ENCODE measurements around the gene PTPN12.

Gene PTPN12

GRCh38 chr7:77661816-77662215 is 124.7 kb downstream of the PTPN12 start:
- DNase-seq (ENCODE audit: low read depth, low spot score) = no peak
- WGBS (ENCODE audit: insufficient coverage, insufficient read length) = no CpG with 5 or more reads among the region's 5 CpGs
- H3K27ac ChIP-seq (ENCODE audit: low read length) = no peak overlapping the region
- H3K4me1 ChIP-seq (ENCODE audit: control insufficient read depth, insufficient read depth, low read length) = no peaks in the 10 kb centered on the region
- H3K27me3 ChIP-seq (ENCODE audit: control insufficient read depth, insufficient read depth, low read length) = no peaks in the 10 kb centered on the region
- H3K36me3 ChIP-seq (ENCODE audit: control insufficient read depth, insufficient read depth, low read length) = no peaks in the 10 kb centered on the region; the same call in 1 of the 2 replicates
- H3K4me3 ChIP-seq (ENCODE audit: low read length) = no peak overlapping the region
- H3K9me3 ChIP-seq (ENCODE audit: control insufficient read depth, insufficient read depth, low read length) = no peaks in the 10 kb centered on the region

DNA sequence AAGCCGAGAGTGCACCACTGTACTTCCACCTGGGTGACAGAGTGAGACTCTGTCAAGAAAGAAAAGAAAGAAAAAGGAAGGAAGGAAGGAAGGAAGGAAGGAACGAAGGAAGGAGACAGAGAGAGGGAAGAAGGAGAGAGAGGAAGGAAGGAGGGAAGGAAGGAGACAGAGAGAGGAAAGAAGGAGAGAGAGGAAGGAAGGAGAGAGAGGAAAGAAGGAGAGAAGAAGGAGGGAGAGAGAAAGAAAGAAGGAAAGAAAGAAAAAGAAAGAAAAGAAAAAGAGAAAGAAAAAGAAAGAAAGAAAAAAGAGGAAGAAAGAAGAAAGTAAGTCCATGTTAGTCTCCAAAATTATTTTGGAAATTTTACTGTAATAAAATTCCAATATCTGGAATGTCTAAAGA is 125.8 kb downstream of the PTPN12 start:
- Histone ChIP-seq H3K27ac (ENCODE audit: low read length) (no peak overlapping the region), H3K4me1 (ENCODE audit: control insufficient read depth, insufficient read depth, low read length) (no peaks in the 10 kb centered on the region), H3K36me3 (ENCODE audit: control insufficient read depth, insufficient read depth, low read length) (no peaks in the 10 kb centered on the region)

GRCh38 chr7:77664715-77665114 is 127.6 kb downstream of the PTPN12 start:
- no peak for DNase-seq (ENCODE audit: low read depth, low spot score)
- Histone ChIP-seq H3K27me3 (ENCODE audit: control insufficient read depth, insufficient read depth, low read length) (no peaks in the 10 kb centered on the region), H3K27ac (ENCODE audit: low read length) (no peak overlapping the region)

More for the DNA sequence above, 125.8 kb downstream of the PTPN12 start:
- no peaks in the 10 kb centered on the region for H3K27me3 ChIP-seq (ENCODE audit: control insufficient read depth, insufficient read depth, low read length)
- H3K9me3 ChIP-seq (ENCODE audit: control insufficient read depth, insufficient read depth, low read length) = no peaks in the 10 kb centered on the region
- no peak overlapping the region for H3K4me3 ChIP-seq (ENCODE audit: low read length)
- no peak for DNase-seq (ENCODE audit: low read depth, low spot score)
- no CpG with 5 or more reads among the region's 2 CpGs for WGBS (ENCODE audit: insufficient coverage, insufficient read length)

GRCh38 chr7:77665161-77665560 is 128.1 kb downstream of the PTPN12 start:
- Histone ChIP-seq H3K27ac (ENCODE audit: low read length) (no peak overlapping the region), H3K27me3 (ENCODE audit: control insufficient read depth, insufficient read depth, low read length) (no peaks in the 10 kb centered on the region), H3K9me3 (ENCODE audit: control insufficient read depth, insufficient read depth, low read length) (no peaks in the 10 kb centered on the region), H3K36me3 (ENCODE audit: control insufficient read depth, insufficient read depth, low read length) (no peaks in the 10 kb centered on the region), H3K4me3 (ENCODE audit: low read length) (no peak overlapping the region), H3K4me1 (ENCODE audit: control insufficient read depth, insufficient read depth, low read length) (no peaks in the 10 kb centered on the region)
- DNase-seq (ENCODE audit: low read depth, low spot score) = no peak

More at GRCh38 chr7:77664715-77665114, 127.6 kb downstream of the PTPN12 start:
- Histone ChIP-seq H3K4me1 (ENCODE audit: control insufficient read depth, insufficient read depth, low read length) (no peaks in the 10 kb centered on the region), H3K9me3 (ENCODE audit: control insufficient read depth, insufficient read depth, low read length) (no peaks in the 10 kb centered on the region), H3K4me3 (ENCODE audit: low read length) (no peak overlapping the region), H3K36me3 (ENCODE audit: control insufficient read depth, insufficient read depth, low read length) (no peaks in the 10 kb centered on the region)

DNA sequence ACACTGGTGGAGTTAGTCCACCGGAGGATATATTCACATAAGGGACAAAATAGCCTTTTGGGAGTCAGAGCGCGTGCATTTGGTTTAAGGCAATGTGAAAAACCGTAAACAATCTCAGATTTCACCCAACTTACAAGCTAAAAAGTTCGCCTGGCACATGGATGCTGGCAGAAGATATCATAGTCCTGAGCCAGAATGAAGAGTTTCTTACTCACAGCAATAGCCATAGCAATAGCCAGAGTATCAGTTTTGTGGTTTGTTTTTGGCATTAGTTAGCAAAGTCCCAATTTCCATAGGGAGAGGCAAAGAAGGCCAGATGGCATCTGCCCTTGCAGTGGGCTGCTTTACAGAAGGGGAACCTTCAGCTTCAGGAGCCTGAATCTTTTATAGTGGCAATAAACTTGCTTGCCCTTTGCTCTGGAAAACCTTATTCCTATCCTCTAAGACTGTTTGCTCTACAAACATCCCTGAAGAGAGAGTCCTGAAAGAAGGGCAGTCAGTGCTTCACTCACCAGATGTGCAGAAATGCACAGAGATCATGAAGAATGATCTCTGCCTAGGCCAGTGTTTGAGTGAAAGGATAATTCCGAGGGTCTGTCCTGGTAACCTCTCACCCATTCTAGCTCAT is 130.5 kb downstream of the PTPN12 start:
- Histone ChIP-seq H3K9me3 (ENCODE audit: control insufficient read depth, insufficient read depth, low read length) (no peaks in the 10 kb centered on the region), H3K27me3 (ENCODE audit: control insufficient read depth, insufficient read depth, low read length) (no peaks in the 10 kb centered on the region), H3K4me1 (ENCODE audit: control insufficient read depth, insufficient read depth, low read length) (no peaks in the 10 kb centered on the region), H3K36me3 (ENCODE audit: control insufficient read depth, insufficient read depth, low read length) (no peaks in the 10 kb centered on the region), H3K27ac (ENCODE audit: low read length) (no peak overlapping the region), H3K4me3 (ENCODE audit: low read length) (no peak overlapping the region)
- DNase-seq (ENCODE audit: low read depth, low spot score) = no peak
- WGBS (ENCODE audit: insufficient coverage, insufficient read length) = no CpG with 5 or more reads among the region's 6 CpGs

GRCh38 chr7:77674878-77675277 is 137.8 kb downstream of the PTPN12 start:
- Histone ChIP-seq H3K27ac (ENCODE audit: low read length) (no peak overlapping the region), H3K4me3 (ENCODE audit: low read length) (no peak overlapping the region), H3K9me3 (ENCODE audit: control insufficient read depth, insufficient read depth, low read length) (no peaks in the 10 kb centered on the region), H3K36me3 (ENCODE audit: control insufficient read depth, insufficient read depth, low read length) (no peaks in the 10 kb centered on the region), H3K27me3 (ENCODE audit: control insufficient read depth, insufficient read depth, low read length) (no peaks in the 10 kb centered on the region), H3K4me1 (ENCODE audit: control insufficient read depth, insufficient read depth, low read length) (no peaks in the 10 kb centered on the region)
- DNase-seq (ENCODE audit: low read depth, low spot score) = no peak
- WGBS (ENCODE audit: insufficient coverage, insufficient read length) = no CpG with 5 or more reads among the region's 5 CpGs

DNA sequence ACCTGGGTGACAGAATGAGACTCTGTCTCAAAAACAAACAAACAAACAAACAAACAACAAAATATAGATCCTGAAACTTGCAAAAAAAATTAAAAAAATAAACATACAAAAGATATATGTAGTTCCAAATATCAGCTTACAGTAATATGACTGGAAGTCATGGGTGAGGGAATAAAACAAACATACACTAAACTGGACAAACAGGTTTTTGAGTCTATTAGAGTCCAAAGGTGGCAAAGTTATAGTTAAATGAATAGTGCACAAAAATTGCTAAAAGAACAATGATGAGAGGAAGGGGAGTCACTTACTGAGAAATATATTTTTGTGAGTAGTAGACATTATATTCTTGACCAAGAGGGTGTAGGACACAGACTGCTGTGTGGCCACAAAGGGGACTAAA is 142.5 kb downstream of the PTPN12 start:
- no peak for DNase-seq (ENCODE audit: low read depth, low spot score)
- H3K27ac ChIP-seq (ENCODE audit: low read length) = no peak overlapping the region
- no peaks in the 10 kb centered on the region for H3K9me3 ChIP-seq (ENCODE audit: control insufficient read depth, insufficient read depth, low read length)

GRCh38 chr7:77680266-77680665 is 143.2 kb downstream of the PTPN12 start:
- H3K9me3 ChIP-seq (ENCODE audit: control insufficient read depth, insufficient read depth, low read length) = no peaks in the 10 kb centered on the region
- no peak overlapping the region for H3K27ac ChIP-seq (ENCODE audit: low read length)
- DNase-seq (ENCODE audit: low read depth, low spot score) = no peak
- H3K27me3 ChIP-seq (ENCODE audit: control insufficient read depth, insufficient read depth, low read length) = no peaks in the 10 kb centered on the region
- H3K4me1 ChIP-seq (ENCODE audit: control insufficient read depth, insufficient read depth, low read length) = peaks cover 2% of the 10 kb centered on the region; the same call in 1 of the 2 replicates
- no peak overlapping the region for H3K4me3 ChIP-seq (ENCODE audit: low read length)
- no CpG with 5 or more reads among the region's 7 CpGs for WGBS (ENCODE audit: insufficient coverage, insufficient read length)
- H3K36me3 ChIP-seq (ENCODE audit: control insufficient read depth, insufficient read depth, low read length) = no peaks in the 10 kb centered on the region

More for the DNA sequence above, 142.5 kb downstream of the PTPN12 start:
- Histone ChIP-seq H3K27me3 (ENCODE audit: control insufficient read depth, insufficient read depth, low read length) (no peaks in the 10 kb centered on the region), H3K36me3 (ENCODE audit: control insufficient read depth, insufficient read depth, low read length) (no peaks in the 10 kb centered on the region), H3K4me3 (ENCODE audit: low read length) (no peak overlapping the region), H3K4me1 (ENCODE audit: control insufficient read depth, insufficient read depth, low read length) (no peaks in the 10 kb centered on the region)

GRCh38 chr7:77684030-77684429 is 146.9 kb downstream of the PTPN12 start:
- WGBS (ENCODE audit: insufficient coverage, insufficient read length) = no CpG with 5 or more reads among the region's 9 CpGs
- H3K27ac ChIP-seq (ENCODE audit: low read length) = no peak overlapping the region
- no peak for DNase-seq (ENCODE audit: low read depth, low spot score)

DNA sequence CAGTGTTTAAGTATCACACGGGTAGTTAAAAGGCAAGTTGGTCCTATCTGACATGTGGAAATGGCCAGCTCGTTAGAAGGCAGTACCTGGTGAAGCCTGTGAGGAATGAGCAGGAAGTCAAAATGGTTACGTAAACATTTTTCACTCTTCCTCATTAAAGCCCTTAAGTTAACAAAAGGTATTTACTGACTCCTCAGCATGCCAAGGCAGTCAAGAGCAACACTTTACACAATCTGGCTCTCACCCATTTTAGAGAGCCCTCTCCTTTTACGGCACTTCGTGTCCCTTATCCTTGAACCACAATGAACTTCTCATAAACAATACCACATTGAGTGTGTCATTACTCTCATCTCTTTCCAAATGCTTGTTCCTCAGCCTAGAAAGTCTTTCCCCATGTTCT is 148.1 kb downstream of the PTPN12 start:
- H3K36me3 ChIP-seq (ENCODE audit: control insufficient read depth, insufficient read depth, low read length) = peaks cover 1% of the 10 kb centered on the region; the same call in 1 of the 2 replicates
- DNase-seq (ENCODE audit: low read depth, low spot score) = no peak
- no peaks in the 10 kb centered on the region for H3K9me3 ChIP-seq (ENCODE audit: control insufficient read depth, insufficient read depth, low read length)
- no peak overlapping the region for H3K27ac ChIP-seq (ENCODE audit: low read length)
- H3K27me3 ChIP-seq (ENCODE audit: control insufficient read depth, insufficient read depth, low read length) = no peaks in the 10 kb centered on the region
- H3K4me3 ChIP-seq (ENCODE audit: low read length) = no peak overlapping the region
- peaks cover 2% of the 10 kb centered on the region; the same call in 1 of the 2 replicates for H3K4me1 ChIP-seq (ENCODE audit: control insufficient read depth, insufficient read depth, low read length)
- no CpG with 5 or more reads among the region's 5 CpGs for WGBS (ENCODE audit: insufficient coverage, insufficient read length)

More at GRCh38 chr7:77684030-77684429, 146.9 kb downstream of the PTPN12 start:
- Histone ChIP-seq H3K4me1 (ENCODE audit: control insufficient read depth, insufficient read depth, low read length) (peaks cover 2% of the 10 kb centered on the region; the same call in 1 of the 2 replicates), H3K4me3 (ENCODE audit: low read length) (no peak overlapping the region), H3K9me3 (ENCODE audit: control insufficient read depth, insufficient read depth, low read length) (no peaks in the 10 kb centered on the region), H3K27me3 (ENCODE audit: control insufficient read depth, insufficient read depth, low read length) (no peaks in the 10 kb centered on the region), H3K36me3 (ENCODE audit: control insufficient read depth, insufficient read depth, low read length) (no peaks in the 10 kb centered on the region)

DNA sequence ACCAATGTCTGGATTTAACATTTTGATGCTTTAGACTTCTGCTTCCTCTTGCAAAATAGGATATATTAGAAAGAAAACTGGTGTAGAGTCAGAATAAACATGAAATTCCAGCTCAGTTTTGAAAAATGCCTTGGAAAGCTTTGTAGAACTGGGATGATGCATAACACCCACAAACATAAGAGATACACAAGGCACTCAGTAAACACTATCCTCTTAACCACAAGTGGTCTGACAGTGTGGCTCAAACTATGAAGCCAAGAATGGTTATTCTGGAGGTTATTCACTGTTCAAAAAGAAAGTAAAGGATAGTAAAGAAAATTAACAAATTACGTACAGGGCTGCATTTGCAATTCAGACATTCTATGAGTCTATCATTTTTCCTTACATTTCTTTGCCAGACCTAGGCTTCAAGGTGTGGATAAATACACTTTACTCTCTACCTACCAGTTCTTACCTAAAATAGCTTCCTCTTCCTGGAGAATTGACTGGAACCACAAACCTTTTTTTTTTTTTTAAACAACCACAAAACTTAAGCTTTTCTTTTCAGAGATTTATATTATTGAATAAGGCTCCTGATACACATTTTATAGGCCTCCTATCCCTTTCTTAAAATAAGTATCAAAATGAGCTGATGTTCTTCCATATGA is 150.1 kb downstream of the PTPN12 start:
- Histone ChIP-seq H3K27ac (ENCODE audit: low read length) (no peak overlapping the region), H3K36me3 (ENCODE audit: control insufficient read depth, insufficient read depth, low read length) (peaks cover 3% of the 10 kb centered on the region; the same call in 1 of the 2 replicates), H3K4me3 (ENCODE audit: low read length) (no peak overlapping the region), H3K9me3 (ENCODE audit: control insufficient read depth, insufficient read depth, low read length) (no peaks in the 10 kb centered on the region), H3K27me3 (ENCODE audit: control insufficient read depth, insufficient read depth, low read length) (no peaks in the 10 kb centered on the region), H3K4me1 (ENCODE audit: control insufficient read depth, insufficient read depth, low read length) (peaks cover 2% of the 10 kb centered on the region; the same call in 1 of the 2 replicates)
- WGBS (ENCODE audit: insufficient coverage, insufficient read length) = no CpG with 5 or more reads among the region's 1 CpG
- no peak for DNase-seq (ENCODE audit: low read depth, low spot score)
